NCI-H2227 treated with DMSO at 0.1 percent for 48 hours (cell line): Measurements from ENCODE around the gene PRLH.

Source experiments
- DNase-seq: peaks from one replicate; lab custom pipeline; 2025; lab: John Stamatoyannopoulos, UW

Gene PRLH, protein sequence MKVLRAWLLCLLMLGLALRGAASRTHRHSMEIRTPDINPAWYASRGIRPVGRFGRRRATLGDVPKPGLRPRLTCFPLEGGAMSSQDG

DNA sequence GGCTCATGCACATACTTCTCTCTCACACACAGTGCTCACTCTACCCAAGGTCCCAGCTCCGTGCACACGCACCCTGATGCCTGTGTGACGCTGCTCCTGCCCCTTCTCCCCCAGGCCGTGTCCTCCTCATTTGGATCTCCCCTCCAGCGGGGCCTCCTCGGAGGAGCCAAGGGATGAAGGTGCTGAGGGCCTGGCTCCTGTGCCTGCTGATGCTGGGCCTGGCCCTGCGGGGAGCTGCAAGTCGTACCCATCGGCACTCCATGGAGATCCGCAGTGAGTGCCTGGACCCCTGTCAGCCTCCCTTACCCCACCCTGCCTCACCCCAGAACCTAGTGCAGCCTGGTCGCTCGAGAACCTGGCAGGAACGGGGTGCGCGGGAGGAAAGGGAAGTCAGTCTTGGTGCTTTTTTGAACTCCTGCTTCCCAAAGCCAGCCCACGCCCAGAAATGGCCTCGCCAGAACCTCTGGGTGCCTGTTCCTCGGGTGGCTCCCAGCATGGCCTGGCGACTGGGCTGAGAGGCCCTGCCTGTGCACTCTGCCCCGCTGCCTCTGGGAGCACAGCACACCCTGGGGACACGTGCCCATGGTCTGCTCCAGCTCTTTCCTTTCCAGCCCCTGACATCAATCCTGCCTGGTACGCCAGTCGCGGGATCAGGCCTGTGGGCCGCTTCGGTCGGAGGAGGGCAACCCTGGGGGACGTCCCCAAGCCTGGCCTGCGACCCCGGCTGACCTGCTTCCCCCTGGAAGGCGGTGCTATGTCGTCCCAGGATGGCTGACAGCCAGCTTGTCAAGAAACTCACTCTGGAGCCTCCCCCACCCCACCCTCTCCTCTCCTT lies at the start of gene PRLH:
Gene PRLH (plus strand): TSS at position 174 of the 835 bp plus-strand sequence. CDS start 0 bp downstream, at position 174.
- no peak for DNase-seq

DNA sequence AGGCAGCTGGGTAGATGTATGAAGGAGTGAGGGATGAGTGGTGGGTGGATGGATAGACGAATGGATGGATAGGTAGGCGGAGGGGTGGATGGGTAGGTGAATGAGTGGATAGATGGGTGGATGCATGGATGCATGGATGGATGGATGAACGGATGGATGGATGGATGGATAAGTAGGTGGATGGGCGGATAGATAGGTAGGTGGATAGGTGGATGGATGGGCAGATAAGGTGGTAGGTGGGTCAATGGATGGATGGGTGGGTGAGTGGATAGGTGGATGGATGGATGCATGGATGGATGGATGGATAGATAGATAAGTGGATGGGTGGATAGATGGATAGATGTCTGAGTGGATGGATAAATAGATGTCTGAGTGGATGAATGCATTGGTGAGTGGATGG lies 49.2 kb upstream of the PRLH start:
- no peak for DNase-seq

DNA sequence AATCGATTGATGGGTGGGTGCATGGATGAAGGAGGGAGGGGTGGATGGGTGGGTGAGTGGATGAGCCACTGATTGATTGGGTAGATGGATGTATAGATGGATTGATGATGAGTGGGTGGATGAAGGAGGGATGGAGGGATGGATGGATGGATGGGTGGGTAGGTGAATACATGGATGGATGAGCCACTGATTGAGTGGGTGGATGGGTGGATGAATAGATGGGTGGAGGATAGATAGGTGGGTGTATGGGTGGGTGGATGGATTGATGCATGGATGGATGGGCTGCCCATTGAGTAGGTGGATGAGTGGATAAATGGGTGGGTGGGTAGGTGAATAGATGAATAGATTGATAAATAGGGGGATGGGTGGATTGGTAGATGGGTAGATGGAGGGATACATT lies 48.4 kb upstream of the PRLH start:
- no peak for DNase-seq

DNA sequence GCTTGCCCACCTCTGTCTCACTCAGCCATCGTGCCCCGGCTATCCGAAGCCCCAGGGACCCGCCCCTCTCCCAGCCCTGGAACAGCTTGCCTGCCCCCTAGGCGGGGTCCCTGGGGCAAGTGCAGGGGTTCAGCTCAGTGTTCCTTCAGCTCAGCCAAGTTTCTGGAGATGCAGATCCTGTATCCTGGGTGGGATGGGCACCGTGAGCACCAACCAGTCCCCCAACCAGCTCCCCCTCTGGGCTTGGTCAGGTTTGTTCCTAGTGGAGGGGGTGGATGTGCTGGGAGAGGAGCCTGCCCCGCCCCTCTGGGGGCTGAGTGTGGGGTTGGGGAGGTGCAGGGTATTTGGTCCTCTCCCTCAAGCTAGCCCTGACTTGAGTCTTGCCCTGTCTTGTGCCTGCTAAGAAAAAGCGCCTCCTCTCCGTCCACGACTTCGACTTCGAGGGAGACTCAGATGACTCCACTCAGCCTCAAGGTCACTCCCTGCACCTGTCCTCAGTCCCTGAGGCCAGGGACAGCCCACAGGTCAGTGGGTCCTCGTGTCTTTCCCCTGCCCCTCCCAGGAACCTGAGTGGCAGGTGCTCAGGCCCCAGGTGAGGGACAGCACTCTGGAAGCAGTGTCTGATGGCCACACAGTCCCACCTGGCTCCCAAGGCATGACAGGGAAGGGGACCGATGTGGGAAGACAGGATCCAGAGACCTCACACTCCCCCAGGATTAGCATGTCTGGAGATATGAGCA lies 46.7 kb upstream of the PRLH start:
- no peak for DNase-seq

DNA sequence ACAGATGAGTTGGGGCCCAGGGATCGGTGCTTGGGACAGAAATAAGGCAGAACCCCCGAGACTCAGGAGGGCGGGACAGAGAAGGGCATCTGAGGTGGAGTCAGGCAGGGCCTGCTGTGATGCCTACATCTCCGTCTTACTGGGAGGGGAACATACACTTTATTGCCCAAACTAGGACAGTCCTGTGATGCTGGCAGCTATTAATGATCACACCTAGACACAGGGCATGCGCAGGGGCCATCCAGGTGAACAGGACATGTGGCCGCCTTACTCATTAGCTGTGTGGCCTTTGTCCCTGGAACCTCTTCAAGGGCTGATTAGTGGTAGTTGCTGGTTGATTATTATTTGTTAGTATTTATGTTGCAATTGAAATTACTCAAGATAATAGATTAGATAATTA lies 46.1 kb upstream of the PRLH start:
- DNase-seq, result no peak

DNA sequence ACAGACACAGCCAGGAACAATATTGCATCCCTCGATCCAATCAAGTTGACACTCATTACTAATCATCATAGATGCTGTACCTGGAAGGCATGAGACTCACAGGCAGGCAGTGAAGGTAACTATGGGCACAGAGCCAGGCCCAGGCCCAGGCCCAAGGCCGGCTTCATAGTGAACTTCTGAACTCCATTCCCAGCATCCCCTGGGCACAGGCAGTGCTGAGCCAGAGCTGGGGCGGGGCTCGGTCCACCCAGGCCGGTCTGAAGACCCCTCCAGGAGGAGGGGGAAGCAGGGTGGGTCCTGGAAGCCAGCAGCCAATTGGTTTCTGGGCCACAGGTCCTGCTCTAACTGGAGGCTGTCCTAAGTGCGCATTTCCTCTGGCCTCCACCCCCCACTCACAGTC lies 41.7 kb upstream of the PRLH start:
- no peak for DNase-seq

DNA sequence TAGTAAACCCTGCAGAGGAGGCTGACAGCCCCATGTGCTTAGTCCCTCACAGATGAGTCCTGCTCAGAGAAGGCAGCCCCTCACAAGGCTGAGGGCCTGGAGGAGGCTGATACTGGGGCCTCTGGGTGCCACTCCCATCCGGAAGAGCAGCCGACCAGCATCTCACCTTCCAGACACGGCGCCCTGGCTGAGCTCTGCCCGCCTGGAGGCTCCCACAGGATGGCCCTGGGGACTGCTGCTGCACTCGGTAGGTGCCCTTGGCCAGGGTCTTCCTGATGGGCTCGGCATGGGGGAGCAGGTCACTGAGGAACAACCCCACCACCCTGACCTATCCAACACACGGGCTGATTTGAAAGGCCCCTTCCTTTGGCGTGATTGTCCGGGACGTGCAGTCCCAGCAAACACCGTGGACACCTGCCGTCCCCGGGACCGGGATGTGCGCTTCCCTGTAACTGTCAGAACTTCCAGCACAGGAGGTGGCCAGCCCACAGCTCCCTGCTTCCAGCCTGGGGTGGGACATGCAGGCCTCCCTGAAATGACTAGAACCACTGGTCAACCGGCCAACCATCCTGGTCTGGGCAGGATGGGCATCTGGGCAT lies 40.7 kb upstream of the PRLH start:
- DNase-seq, result no peak

DNA sequence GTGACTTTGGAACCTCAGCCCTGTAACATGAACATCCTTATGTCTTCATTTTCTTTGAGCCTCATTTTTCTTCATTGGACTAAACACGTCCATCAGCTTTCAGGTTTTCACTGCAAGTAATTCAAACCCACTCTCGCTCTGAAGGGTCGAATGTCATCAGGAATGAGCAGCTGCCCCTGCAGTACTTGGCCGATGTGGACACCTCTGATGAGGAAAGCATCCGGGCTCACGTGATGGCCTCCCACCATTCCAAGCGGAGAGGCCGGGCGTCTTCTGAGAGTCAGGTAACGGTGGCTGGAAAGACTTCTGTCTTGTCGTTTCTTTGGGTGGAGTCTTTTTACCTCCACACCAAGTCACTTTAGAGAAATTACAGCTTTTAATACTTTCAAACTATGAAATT lies 39.1 kb upstream of the PRLH start:
- no peak for DNase-seq

DNA sequence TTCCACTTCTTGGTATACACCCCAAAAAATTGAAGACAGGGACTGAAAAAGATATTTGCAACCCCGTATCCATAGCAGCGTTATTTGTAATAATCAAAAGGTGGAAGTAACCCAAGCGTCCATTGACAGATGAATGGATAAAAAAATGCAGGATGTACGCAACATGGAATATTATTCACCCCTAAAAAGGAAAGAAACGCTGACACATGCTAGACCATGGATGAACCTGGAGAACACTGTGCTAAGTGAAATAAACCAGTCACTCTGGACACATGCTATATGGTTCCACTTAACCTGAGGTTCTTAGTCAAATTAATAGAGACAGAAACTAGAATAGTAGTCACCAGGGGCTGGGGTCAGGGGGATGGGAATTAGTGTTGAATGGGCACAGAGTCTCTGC lies 38.6 kb upstream of the PRLH start:
- DNase-seq, result no peak

DNA sequence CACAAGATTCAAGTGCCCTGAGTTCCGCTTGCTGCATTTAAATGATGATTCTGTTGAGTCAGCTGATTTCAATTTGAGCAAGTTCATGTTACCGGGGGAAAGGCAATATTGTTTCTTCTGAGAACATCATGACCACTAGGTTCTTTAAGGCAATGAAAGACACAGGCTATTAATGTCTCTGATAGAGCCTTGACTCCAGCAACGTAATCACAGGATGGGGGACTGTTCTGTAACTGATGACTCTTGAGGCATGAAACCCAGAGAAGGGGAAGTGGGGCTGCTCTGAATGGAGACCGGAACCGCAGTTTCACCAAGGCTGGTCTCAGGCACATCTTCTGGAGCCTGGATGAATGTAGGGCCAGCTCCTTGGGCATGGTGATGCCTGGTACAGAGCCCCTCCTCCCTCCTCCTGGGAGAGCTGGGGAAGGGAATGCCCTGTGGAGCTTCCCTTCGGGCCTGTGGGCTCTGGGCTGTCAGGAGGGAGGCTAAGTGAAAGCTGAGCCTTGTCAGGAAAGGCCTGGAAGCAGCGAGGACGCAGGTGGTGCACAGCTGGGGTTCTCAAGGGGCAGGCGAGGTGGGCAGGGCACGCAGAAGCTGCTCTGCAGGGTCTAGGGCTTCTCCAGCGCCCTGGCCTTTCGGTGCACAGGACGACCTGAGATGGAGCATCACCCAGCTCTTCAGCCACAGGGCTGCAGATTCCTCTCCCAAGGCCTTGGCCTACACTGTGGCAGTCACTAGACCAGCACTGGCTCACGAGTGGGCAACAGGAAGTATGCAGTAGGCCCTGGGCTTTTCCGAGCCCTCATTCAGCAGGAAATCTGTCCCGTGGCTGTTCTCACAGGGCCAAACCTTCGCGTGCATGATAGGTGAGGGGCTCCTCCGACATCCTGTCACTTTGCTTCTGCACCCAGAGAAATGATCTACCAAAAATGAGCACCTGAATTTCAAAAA lies 36.6 kb upstream of the PRLH start:
- DNase-seq, result no peak

DNA sequence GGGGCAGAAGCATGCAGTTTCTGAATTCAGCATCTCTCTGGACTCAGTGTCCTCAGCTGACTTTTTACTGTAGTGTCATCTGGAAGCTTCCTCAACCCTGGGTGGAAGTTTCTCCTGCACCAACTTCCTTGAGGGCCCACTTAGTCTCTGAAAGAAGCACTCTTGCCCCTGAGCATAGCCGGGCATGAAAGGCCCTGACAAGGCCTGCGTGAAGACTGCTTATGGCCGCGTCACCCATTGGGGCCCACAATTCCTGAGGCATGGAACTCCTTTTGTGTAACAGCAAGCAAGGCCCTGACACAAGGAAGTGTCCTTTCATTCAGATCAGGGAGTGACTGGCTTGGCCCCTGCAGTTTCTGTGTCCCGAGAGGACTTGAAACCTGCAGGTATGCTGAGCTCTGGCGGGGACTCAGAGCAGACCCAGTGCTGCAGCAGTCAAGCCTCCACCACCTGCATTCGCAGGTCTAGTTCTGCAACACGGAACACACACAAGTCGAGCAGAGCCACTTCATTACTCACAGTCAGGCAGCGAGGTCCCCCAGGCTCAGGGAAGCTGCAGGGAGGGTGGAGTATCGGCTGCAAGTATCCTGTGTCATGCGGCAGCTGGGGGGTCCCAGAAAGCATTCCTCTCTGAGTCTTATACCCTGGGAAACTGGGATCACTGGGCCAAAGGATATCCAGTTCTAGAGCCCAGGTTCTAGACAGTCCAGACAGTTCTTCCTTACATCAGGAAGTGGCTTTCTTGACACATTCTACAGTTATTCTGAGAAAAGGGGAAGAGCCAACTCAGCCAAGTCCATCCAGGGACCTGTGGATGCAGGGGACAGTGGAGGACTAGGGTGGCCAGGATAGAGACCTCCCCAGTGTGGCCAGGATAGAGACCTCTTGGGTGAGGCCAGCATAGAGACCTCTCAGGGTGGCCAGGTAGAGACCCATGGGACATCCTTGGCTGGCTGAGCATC lies 35.6 kb upstream of the PRLH start:
- no peak for DNase-seq

DNA sequence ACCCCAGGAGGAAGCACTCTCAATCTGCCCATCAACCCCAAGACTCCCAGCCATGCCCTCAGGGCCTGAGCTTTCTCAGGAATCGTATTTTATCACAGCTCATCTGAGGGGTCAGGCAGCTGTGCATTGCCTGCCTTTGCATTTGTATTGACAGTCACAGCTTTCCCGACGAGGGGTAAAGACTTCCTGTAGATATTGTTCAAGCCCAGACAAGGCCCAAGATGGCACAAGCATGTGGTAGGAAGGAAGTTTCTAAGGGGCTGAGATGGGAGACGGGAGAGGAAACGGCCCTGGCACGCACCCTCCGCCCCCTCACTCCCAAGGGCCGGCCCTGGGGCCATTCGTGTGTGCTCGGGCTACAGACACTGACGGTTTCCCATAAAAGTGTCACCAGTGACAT lies 34.2 kb upstream of the PRLH start:
- no peak for DNase-seq

DNA sequence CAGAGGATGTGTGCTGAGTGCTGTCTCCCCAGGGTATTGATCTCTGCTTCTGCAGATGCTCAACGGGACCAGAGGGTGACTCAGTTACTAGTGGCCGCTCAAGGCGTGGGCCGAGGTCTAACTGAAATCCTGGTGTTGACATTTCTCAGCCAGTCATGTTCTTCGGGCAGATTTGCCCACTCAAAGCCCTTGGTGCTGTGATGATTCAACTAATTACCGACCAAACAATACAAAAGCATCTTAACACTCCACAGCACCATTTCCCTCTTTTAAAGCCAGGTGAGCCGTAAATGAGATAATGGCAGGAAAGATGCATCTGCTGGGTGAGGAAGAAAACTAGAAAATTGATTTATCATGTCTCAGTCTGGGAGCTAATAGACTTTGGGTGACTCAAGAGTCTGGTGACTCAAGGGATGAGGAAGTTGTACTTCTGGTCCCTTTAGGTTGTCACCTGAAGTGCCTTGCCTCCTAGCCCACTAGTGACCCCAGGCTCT lies 32.7 kb upstream of the PRLH start:
- DNase-seq, result no peak

DNA sequence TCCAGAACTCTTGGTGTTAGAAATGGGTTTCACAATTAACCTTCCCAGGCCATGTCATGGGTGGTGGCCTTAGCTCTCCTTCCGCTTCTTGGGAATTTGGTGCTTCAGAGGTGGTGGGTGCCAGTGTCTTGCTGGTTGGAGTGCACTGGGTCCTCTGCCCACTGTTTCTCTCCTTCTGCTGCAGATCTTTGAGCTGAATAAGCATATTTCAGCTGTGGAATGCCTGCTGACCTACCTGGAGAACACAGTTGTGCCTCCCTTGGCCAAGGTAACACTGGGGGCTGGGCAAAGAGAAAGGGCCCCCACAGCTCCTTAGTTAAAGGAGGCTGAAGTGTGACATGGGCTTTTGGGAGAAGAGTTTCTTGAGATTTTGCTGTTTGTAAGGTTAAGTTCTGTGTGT lies 32.0 kb upstream of the PRLH start:
- no peak for DNase-seq

DNA sequence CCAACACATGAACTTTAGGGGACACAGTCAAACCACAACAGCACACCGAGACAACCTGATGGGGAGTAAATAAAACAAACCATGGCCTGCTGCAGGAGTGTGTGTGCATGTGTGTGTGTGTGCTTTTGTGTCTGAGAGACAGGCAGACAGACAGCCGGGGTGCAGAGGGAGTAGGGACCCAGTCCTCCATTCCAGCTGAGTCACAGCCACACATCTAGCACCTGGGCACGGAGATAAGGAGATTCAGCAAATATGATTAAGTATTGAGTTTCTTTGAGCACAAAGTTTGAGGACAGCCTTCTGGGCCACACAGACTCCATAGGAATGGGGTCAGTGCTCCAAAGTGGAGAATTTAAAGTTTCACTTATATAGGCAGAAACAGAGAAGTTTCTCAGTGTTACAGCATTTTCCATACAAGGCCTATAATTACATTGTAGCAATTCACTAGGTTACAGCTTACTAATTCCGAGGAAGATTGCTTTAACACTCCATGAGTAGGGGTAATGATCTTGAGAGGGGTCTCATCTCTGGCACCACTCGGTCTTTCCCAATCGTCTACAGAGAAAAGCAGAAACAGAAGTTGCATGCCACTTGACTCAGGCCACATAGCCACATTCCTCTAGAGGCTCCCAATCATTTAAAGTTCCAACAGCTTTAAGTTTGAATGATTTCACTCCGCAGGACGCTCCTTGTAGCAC lies 30.8 kb upstream of the PRLH start:
- no peak for DNase-seq

DNA sequence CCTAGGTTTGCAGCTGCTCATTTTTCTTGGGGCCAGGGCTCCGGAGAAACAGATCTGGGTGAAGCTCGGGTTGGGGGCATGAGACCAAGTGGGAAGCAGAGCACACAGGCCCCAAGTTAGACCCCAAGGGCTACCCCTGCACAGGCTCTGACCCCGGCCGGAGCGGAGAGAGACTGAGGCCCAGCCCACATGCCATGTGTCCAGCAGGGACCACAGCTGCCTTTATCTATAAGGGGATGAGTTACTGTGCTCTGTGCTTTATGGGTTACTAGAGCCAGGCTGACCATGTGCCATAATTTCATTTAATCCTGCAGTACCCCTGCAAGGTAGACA lies 30.3 kb upstream of the PRLH start:
- no peak for DNase-seq

DNA sequence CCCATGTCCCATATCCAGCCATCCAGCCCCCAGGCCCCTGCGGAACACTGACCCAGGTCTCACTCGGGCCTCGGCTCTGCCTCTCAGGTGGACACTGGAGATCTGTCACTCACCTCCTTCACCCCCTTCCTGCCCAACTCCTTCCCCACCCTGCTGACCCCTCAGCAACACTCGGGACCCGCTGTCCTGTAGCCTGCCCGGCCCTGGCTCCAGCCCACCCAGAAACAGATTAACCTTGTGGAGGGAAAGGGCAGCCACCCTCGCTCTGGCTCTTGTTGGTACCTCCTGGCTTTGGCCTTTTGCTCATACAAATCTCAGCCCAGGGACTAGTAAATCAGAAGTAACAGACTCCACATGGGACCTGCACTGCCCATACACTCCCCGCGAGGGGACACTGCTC lies 29.8 kb upstream of the PRLH start:
- no peak for DNase-seq

DNA sequence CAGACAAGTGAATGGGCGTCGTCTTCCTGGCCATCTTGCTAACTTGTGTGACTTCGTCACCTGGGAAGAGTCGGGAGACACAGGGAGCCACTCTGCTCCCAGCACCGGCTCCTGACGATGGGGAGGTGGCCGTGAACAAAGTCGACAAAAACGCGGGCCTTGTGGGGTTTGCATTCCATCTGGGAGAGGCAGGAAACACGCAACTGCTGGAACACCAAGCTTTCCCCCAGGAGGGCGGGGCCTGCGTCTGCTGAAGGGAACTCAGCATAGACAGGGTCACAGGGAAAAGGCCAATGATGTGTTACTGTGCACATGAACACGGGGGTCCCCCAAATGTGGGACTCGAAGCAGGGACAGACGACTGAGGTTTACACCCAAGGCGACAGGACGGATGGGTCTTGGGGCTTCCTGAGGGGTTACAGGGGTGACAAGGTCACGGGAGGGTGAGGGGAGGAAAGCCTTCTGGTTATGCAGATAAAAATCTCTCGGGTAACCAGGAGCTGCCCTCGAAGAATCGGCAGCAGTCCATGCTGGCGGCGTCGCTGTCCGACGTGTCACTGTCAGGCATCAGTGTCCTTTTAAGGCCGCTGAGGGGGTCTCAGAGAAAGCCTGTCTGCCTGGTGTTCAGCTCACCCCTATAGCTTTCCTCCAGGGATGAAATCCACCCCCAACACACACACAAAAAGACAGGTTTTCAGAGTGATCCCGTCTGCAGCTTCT lies 28.2 kb upstream of the PRLH start:
- no peak for DNase-seq

DNA sequence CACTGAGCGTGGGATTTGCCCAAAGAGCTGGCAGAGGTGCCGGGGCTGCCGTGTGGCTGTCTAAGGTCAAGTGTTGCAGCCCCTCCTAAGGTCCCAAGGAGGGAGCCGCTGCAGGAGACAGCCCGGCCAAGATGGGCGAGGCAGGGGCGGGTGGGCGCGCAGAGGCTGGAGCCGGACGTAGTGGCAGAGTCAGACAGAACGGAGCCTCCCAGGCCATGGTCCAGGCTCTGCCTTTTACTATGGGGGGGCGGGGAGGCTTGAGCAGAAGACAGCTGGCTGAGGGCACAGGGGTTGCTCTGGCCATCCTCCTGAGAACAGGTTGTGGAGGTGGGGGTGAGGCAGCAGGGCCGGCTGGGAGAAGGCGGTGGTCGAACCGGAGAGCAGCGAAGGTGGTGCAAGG lies 27.5 kb upstream of the PRLH start:
- DNase-seq, result no peak
